Measurements from ENCODE around the gene PACRG.

PACRG gene

GRCh38 chr6:163152701-163153100 is 424.9 kb downstream of the PACRG start:
- no peak for DNase-seq

GRCh38 chr6:163159110-163159509 is 431.3 kb downstream of the PACRG start:
- no peak for DNase-seq

GRCh38 chr6:163159689-163160088 is 431.9 kb downstream of the PACRG start:
- no peak for DNase-seq

DNA sequence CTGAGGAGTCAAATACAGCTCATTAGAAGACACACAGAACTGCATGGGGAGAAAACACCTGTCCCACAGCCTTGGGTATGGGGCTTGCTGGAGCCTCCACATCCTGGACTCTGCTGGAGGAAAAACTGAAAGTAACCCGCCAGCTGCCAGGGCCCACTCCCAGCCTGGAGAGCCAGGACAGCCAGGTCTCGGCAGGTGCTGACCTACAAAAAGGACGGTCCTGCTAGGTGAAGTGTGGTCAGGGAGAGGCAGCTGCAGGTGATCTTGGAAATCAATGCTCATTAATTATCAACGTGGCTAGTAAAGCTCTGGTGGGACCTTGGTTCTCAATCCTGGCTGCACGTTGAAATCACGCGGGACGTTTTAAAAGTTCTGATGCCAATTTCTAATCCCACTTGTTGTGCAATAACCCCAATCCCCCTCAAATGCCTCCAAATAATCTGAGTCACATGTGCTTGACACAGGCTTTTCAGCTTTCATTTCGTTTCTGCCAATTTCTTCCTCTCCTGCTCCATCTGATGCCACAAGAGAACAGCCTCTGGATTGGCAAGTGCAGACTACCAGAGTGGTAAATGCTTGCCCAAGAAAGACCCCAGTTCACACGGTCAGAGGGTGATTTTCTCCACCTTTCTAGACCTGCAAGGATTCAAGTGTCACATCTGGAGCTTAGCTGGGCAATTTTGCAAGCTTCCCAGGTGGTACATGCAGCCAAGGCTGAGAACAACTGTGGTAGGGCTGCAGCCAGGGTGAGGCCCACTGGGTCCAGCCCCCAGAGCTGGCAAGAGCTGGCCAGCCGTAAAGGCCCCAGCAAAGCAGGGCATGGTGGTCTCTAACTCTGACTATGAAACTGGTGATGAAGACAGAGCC is 434.5 kb downstream of the PACRG start:
- no peak for DNase-seq

DNA sequence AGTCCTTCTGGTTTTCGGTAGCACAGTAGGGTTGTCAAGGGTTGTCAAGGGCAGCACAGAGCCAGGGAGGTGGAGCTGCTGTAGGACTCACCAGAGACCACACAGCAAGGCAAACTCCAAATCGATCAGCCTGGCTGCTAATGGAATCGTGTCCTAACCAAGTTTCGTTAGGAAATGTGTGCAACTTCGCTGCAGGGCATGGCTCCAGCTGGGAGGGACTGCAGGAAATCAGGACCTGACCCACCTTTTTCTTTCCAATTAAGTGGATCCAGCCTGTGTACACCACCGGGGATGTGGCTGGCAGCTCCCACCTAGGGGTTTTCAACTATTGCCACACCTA is 435.1 kb downstream of the PACRG start:
- no peak for DNase-seq

DNA sequence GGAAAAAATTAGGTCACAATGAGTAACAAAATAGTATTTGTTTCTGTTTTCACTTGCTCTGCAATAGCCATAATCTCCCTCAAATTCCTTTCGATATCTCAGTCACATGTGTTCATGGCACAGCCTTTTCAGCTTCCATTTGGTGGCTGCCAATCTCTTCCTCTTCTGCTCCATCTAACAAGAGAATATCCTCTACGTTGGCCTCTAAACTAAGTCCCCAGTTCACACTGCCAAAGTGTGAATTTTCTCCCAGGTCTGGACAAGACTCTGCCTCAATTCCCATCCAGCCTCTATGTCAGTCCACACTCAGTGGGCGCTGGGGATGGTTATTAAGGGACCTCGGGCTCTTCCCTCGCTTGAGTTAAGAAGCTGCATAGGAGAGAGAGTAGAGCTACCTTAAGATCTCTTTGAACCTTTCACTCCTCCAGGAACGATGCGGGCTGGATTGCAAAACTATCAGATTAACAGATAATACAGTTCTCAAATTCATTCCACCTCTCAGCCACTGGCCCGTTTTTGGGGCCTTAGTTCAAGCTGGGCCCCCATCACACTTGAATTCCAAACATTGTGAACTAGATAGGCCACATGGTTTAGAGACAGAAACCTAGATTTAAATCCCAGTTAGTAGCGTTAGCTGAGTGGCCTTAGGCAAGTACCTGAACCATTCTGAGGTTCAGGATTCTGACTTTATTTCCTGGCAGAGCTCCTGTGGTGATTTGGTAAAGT is 436.6 kb downstream of the PACRG start:
- DNase-seq: no peak

- no peak for DNase-seq
These were observed 437.6 kb downstream of the PACRG start for GRCh38 chr6:163165155-163165910.

- DNase-seq: no peak
These were observed 438.1 kb downstream of the PACRG start for GRCh38 chr6:163165922-163166321.

GRCh38 chr6:163166507-163166906 is 438.7 kb downstream of the PACRG start:
- DNase-seq: no peak

- no peak for DNase-seq
These were observed 441.7 kb downstream of the PACRG start for GRCh38 chr6:163169521-163169920.

DNA sequence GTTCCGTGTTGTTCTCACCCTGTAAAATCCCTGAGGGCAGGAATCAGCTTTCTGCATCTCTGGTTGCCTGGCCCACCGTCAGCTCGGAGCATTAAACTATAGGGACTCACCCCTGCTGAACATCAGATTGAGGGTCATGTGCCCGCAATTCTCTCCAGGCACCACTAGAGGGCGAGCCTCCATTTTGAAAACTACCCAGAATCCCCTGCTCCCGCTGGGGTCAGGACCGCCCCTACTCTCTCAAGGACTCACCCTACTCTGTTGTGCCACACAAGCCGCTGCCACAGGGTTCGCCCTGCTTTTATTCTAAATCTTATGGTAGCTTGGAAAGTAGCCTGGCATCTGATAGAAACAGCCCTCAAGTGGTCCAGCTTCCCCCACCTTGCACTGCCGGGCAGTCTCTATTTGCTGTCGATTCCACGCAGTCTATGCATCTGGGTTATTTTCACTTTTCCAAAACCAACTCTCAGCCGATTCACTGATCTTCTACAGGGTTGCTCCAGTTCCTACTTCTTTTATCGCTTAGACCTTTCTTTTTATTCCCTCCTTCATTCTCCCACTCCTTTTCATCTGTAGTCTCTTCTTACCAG is 442.6 kb downstream of the PACRG start:
- DNase-seq: peak; percentile 5

DNA sequence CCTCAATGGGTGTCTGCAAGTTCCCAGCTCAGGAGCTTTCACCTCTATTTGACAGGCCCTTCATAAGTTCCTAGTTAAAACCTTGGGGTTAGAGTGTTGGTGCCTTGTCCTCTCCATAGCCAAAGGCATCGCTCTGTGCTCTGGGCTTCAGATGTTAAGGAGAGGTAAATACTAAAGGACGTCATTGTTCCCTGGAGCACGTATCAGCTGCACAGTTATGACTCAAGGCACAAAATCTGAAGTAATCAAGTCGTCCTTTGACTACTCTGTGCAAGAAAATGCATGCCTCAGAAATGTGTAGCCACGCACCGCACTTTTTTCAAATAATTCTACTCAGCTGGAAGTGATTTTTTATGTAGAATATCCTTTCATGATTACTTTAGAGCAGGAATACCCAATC is 446.0 kb downstream of the PACRG start:
- DNase-seq: no peak

DNA sequence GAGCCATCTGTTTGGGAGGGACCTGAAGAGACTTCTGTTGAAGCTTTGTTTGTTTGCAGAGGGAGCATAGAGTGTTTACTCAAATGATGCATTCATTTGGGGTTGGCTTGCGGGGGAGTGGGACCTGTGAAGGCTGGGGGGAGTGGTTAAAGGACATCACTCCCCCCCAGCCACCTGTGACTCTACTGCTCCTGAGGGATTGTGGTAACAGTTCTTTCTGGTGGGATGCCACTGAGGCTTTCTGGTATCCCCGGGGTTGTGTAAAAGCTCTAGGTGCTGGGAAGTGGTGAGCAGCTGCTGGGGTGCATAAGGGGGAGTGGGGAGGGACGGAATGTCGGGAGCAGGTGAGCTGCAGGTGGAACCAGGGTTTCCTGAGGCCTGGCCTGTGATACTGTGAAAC is 447.5 kb downstream of the PACRG start:
- DNase-seq: no peak

DNA sequence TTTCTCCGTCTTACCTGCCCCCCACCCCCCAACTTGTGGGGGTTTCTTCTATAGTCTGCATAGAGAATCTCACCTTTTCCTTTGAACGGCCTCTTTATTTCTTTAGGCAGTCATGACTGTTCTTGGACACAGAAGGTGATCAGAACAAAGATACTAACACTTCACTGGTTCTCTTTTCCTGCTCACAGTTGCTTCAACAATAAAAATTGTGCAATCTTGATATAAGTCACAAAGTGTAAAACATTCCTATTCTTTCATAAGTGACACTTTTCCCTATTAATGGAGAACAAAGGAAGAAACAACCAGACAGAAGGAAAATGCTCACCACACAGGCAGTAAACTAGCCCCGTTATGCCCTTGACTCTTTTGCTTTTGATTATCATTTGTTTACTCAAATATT is 448.3 kb downstream of the PACRG start:
- no peak for DNase-seq

DNA sequence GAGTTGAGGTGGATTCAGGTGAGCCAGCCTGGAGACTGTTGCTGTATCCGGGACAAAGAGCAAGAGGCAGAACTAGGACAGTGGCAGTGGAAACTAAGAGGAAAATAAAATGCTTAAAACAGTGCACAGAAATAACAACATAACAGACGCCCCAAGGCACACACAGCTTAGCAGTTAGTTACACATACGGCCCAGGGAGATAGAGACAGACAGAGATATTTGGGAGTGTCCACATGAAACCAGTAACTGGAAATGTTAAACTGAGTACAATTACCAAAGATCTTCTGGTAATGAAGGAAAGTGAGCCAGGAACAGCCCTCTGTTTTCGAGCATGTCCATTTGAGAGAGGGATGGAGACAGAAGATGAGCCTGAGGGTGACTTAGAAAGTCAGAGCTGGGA is 449.2 kb downstream of the PACRG start:
- no peak for DNase-seq

DNA sequence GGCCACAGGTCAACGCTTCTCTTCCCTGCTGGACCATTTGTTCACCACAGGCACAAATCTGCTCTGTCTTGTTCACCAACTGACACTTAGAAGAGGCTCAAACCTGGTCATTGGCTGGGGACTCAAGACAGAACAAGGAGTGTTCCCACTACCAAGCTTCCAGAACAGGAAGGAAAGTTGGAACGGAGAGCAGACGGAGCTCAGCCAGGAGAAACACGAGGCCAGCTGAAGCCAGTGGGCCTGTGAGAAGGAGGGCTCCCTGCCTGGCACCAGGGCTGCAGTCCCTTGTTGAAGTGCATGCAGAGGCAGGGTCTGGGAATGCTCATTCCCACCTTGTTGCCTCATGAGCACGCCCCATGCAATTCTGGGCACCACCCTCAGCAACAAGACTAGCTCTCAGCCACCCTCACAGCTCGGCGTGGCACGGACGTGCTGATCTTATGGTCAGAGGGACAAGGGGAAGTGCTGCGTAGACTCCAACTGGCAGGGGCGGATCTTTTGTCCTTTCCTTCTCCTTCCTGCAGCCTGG is 450.2 kb downstream of the PACRG start:
- DNase-seq: no peak

DNA sequence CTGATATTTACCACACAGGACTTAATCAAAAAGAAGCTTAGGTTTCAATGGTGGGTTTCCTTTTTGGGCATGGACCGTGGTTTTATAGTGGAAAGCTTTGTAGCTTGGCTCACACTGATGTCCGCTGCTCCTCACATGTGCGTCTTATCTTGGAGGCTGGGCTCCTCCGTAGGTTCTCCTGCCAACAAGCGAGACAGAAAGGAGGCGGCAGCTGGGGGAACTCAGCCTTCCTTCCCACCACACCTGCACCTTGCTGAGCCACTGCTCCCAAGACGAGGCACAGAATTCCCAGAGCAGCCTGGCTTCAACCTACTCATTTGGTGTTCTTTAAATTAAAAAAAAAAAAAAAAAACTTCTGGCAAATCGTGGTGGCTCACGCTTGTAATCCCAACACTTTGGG is 451.3 kb downstream of the PACRG start:
- no peak for DNase-seq

GRCh38 chr6:163179721-163180120 is 451.9 kb downstream of the PACRG start:
- no peak for DNase-seq

GRCh38 chr6:163180874-163181541 is 453.2 kb downstream of the PACRG start:
- DNase-seq: no peak

DNA sequence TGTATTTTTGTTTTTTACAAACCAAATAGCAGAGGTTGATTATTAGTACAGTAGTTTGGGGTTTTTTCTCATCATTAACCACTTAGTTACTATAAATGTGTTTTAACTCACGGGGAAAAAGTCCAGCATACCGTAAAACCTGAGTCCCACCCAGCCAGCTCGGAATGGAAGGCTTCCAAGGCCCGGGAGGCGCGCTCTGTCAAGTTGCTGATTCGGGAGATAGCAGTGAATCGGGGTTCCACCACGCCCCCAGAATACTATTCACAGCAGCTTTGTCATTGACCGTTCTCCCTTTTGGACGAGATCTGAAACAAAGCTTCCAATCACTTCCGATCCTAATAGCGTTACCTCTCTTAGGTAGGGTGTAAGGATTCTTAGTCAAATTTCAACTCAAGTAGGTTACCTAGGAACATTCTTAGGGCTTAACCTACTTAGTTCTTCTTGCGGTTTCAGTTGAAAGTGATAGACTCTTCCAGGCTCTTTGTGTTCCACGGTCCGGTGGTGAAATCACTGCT is 453.9 kb downstream of the PACRG start:
- DNase-seq: no peak

GRCh38 chr6:163182696-163183095 is 454.9 kb downstream of the PACRG start:
- DNase-seq: no peak

DNA sequence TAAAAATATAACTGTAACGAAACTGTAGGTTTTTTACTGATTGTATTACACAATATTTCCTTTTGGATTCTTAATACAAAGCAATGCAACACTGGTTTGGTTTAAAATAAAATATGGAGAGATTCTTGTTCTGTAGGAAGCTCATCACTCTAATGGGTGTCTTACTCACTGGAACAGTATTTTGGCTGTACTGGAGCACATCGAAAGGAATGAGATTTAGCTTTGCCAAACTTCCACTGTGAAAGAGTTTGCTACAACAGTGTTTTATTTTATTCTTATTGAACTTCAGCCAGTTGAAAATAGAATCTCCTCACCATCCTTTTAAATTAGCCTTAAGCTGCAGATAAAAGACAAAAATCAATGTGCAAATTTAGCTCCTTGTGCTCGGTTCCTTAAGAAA is 456.0 kb downstream of the PACRG start:
- DNase-seq: no peak

Data from CD4-positive, alpha-beta T cell treated with Interleukin-4 for 4 hours (primary cell).